OCI-LY7 (cell line): ENCODE data around the gene CCDC32. TPM values are rescaled to one million over a fixed set of nuclear protein-coding genes. Genes with fewer than 3 reads are reported as not detected.

Experiments used
- BruUV-seq: library from RNA; stranded (reverse); fragments of 400-500 nt; replicated peaks from 2 replicates; lab custom pipeline; 2021; lab: Mats Ljungman, UMichigan
- CTCF ChIA-PET: fragments of 300-600 bp; sonication (Branson Sonifier 250); formaldehyde crosslinking; loops from one replicate; lab custom pipeline; 2022; ENCODE audit warnings: antibody characterized with exemption; ENCODE audit not compliant: unreplicated experiment; lab: Charles Lee
- POLR2A ChIA-PET: fragments of 300-600 bp; sonication (Branson Sonifier 250); formaldehyde crosslinking; loops from one replicate; lab custom pipeline; 2022; ENCODE audit warnings: antibody characterized with exemption; lab: Charles Lee
- DNase-seq: peaks from one replicate; pipeline ENCODE4 v3.0.0-alpha.2; 2015; ENCODE audit warnings: low spot score
- H2AFZ ChIP-seq: fragments of 200-600 bp; sonication (generic), shearing (Covaris generic); 2 replicates; pipeline ENCODE4 v1.6.1; 2014; ENCODE audit warnings: mild to moderate bottlenecking, antibody characterized with exemption, low read length, moderate library complexity
- H3K27ac ChIP-seq: fragments of 200-600 bp; sonication (generic); 2 replicates; pipeline ENCODE4 v1.5.1; 2014; ENCODE audit warnings: mixed run types, low read depth, mild to moderate bottlenecking, moderate library complexity, low read length, inconsistent platforms; ENCODE audit not compliant: poor library complexity, severe bottlenecking
- H3K36me3 ChIP-seq: fragments of 200-600 bp; sonication (generic); 2 replicates; pipeline ENCODE4 v1.6.1; 2014; ENCODE audit warnings: mild to moderate bottlenecking, antibody characterized with exemption, low read length, moderate library complexity, mixed read lengths; ENCODE audit not compliant: insufficient read depth
- H3K4me1 ChIP-seq: fragments of 200-600 bp; sonication (generic); 2 replicates; pipeline ENCODE4 v1.5.1; 2014; ENCODE audit warnings: mild to moderate bottlenecking, low read length; ENCODE audit not compliant: insufficient read depth, poor library complexity, severe bottlenecking
- H3K4me2 ChIP-seq: fragments of 200-600 bp; sonication (generic); 2 replicates; pipeline ENCODE4 v1.6.1; 2014; ENCODE audit warnings: mild to moderate bottlenecking, low read length
- H3K4me3 ChIP-seq: fragments of 200-600 bp; sonication (generic); 2 replicates; pipeline ENCODE4 v1.5.1; 2014; ENCODE audit warnings: mild to moderate bottlenecking, low read depth, low read length; ENCODE audit not compliant: poor library complexity, severe bottlenecking
- H3K79me2 ChIP-seq: fragments of 200-600 bp; sonication (generic); 2 replicates; pipeline ENCODE4 v1.6.1; 2016; ENCODE audit warnings: low read depth, mild to moderate bottlenecking, low read length, moderate library complexity, mixed read lengths; ENCODE audit not compliant: insufficient read depth
- H3K9me2 ChIP-seq: fragments of 200-600 bp; sonication (generic); 2 replicates; pipeline ENCODE4 v1.6.1; 2016; ENCODE audit warnings: mild to moderate bottlenecking, low read length, mixed read lengths; ENCODE audit not compliant: insufficient read depth
- H3K9me3 ChIP-seq: fragments of 200-600 bp; sonication (generic); 2 replicates; pipeline ENCODE4 v1.6.1; 2014; ENCODE audit warnings: mild to moderate bottlenecking, mixed run types, low read length, mixed read lengths
- H4K20me1 ChIP-seq: fragments of 200-600 bp; sonication (generic); 2 replicates; pipeline ENCODE4 v1.6.1; 2014; ENCODE audit warnings: mild to moderate bottlenecking, antibody characterized with exemption, low read length, moderate library complexity, mixed read lengths; ENCODE audit not compliant: insufficient read depth
- EZH2phosphoT487 ChIP-seq: fragments of 200-600 bp; sonication (generic); IDR thresholded peaks from 2 replicates; pipeline ENCODE4 v1.6.1; 2018; ENCODE audit warnings: low read depth, borderline replicate concordance, mild to moderate bottlenecking, mixed run types, antibody characterized with exemption, low read length, moderate library complexity, mixed read lengths
- intact Hi-C: fragments of 100-400 bp; cut with micrococcal nuclease; formaldehyde crosslinking; loops from one replicate; pipeline ENCODE4 v1.10.0; 2022; ENCODE audit not compliant: unreplicated experiment
- total RNA-seq, 2 experiments: library from RNA; depleted of rRNA in 1 of 2; stranded (reverse); fragments of >200 nt in 1 of 2; shearing (Covaris generic) in 1 of 2; gene quantifications; 2 replicates each; pipeline ENCODE4 v1.2.3, GENCODE V29; 2014 to 2022
- TF ChIP-seq, protein P1 (sequence below): fragments of 200-600 bp; sonication (generic); conservative IDR thresholded peaks from 2 replicates; pipeline ENCODE4 v1.5.1; 2014; ENCODE audit warnings: mild to moderate bottlenecking, antibody characterized with exemption, low read length, moderate library complexity, mixed read lengths

CCDC32 gene
- total RNA-seq, 2 experiments from 2014 or later: 10.3 to 14.3 TPM

DNA sequence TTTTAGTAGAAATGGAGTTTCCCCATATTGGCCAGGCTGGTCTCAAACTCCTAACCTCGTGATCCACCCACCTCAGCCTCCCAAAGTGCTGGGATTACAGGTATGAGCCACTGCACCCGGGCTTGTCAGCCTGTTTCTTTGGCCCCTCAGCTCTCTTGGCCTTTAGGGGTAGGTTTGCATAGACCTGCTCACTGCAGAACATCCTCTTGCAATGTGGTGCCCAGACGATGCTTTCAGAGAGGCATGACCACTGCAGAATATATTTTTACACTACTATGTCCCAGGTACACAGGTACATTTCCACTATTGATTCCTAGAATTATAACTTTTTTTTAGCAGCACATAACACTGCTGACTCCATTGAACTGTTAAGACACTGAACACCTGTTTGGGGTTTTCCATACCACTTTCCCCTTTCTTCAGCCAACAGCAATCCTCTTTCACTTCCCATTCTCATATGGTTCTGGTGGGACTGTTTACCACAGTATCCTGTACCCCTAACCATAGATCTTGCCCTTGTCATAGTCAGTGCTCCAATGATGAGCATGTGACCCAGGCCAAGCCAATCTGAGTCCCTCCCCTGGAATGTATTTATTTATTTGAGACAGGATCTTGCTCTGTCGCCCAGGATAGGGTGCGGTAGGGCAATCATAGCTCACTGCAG is 21.1 kb downstream of the CCDC32 start:
- intact Hi-C loops: no loop called here
- Histone ChIP-seq H3K4me1 (peaks cover 22% of the 10 kb centered on the region), H3K27ac (peak overlapping the region; percentile 51)

DNA sequence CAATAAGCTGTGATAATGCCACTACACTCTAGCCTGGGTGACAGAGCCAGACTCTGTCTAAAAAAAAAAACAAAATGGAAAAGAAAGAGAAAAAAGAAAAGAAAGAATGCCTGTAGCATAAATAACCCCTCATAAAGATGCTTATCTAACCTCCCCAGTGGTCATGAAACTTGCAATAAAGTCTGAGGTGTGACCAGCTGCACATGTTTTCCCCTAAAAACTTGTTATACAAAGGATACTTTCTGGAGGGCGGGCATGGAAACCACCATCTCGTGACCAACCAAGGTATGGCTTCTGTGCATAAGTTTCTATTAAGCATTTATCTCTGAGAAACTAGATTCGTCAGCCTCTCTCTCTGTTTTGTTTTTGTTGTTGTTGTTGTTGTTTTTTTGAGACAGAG is 21.8 kb downstream of the CCDC32 start:
- no peaks in the 10 kb centered on the region for H4K20me1 ChIP-seq
- no peak overlapping the region for H3K4me3 ChIP-seq
- no peak overlapping the region for H2AFZ ChIP-seq
- DNase-seq: no peak
- no peaks in the 10 kb centered on the region for H3K9me2 ChIP-seq
- BruUV-seq: no TSS peak
- POLR2A ChIA-PET: interaction anchor here (0.7 kb wide), 1 partner anchor 86 kb away, joined by 3 read pairs; no protein-coding TSS in a partner anchor
- no peak overlapping the region; the same call in 1 of the 2 replicates for H3K4me2 ChIP-seq
- no peak for TF ChIP-seq EZH2phosphoT487
- TF ChIP-seq, protein P1, sequence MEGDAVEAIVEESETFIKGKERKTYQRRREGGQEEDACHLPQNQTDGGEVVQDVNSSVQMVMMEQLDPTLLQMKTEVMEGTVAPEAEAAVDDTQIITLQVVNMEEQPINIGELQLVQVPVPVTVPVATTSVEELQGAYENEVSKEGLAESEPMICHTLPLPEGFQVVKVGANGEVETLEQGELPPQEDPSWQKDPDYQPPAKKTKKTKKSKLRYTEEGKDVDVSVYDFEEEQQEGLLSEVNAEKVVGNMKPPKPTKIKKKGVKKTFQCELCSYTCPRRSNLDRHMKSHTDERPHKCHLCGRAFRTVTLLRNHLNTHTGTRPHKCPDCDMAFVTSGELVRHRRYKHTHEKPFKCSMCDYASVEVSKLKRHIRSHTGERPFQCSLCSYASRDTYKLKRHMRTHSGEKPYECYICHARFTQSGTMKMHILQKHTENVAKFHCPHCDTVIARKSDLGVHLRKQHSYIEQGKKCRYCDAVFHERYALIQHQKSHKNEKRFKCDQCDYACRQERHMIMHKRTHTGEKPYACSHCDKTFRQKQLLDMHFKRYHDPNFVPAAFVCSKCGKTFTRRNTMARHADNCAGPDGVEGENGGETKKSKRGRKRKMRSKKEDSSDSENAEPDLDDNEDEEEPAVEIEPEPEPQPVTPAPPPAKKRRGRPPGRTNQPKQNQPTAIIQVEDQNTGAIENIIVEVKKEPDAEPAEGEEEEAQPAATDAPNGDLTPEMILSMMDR: no peak
- H3K9me3 ChIP-seq: no peaks in the 10 kb centered on the region
- H3K36me3 ChIP-seq: no peaks in the 10 kb centered on the region; the same call in 1 of the 2 replicates
- no peaks in the 10 kb centered on the region for H3K79me2 ChIP-seq
- H3K27ac ChIP-seq: no peak overlapping the region
- CTCF ChIA-PET: no interaction called here
- H3K4me1 ChIP-seq: peaks cover 22% of the 10 kb centered on the region
- intact Hi-C loops: no loop called here

More for the DNA sequence above, 21.1 kb downstream of the CCDC32 start:
- Histone ChIP-seq H3K79me2 (no peaks in the 10 kb centered on the region), H3K4me2 (peak overlapping the region; percentile 49), H3K9me2 (no peaks in the 10 kb centered on the region), H3K36me3 (no peaks in the 10 kb centered on the region; the same call in 1 of the 2 replicates), H4K20me1 (no peaks in the 10 kb centered on the region), H3K9me3 (no peaks in the 10 kb centered on the region), H3K4me3 (peak overlapping the region; percentile 17), H2AFZ (no peak overlapping the region; the same call in 1 of the 2 replicates)
- BruUV-seq: no TSS peak
- POLR2A ChIA-PET: interaction anchor here (1.3 kb wide), 1 partner anchor 21 kb away, joined by 3 read pairs; the partner anchor contains the start of gene CCDC32
- peak; percentile 71 for DNase-seq
- CTCF ChIA-PET: no interaction called here
- TF ChIP-seq, protein P1: no peak
- no peak for TF ChIP-seq EZH2phosphoT487

DNA sequence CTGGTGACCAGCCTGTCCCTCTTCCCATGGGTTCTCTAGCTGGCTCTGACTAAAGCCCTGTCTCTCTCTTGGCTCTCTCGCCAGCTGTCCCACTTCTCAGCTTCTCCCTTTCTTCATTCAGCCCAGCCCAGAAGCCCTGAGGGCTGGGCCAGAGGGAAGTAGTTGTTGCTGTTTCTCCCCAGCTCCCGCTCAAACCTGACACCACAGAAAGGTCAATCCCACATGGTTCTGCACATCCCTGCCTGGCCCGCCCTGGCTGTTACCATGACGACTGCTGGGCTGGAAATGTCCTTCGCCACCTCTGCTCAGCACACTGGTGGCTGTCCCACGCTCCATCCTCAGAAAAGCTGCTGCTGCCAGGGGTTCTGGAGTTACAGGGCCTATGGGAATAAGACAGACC is 25.9 kb downstream of the CCDC32 start:
- H3K4me1 ChIP-seq: peaks cover 11% of the 10 kb centered on the region
- no peaks in the 10 kb centered on the region for H4K20me1 ChIP-seq
- H3K9me2 ChIP-seq: no peaks in the 10 kb centered on the region
- intact Hi-C loops: no loop called here
- H3K27ac ChIP-seq: no peak overlapping the region
- no peak overlapping the region for H3K4me3 ChIP-seq
- H3K4me2 ChIP-seq: no peak overlapping the region
- H3K79me2 ChIP-seq: no peaks in the 10 kb centered on the region
- no peaks in the 10 kb centered on the region for H3K9me3 ChIP-seq
- no peak overlapping the region for H2AFZ ChIP-seq
- no peak for TF ChIP-seq EZH2phosphoT487
- TF ChIP-seq, protein P1: no peak
- ChIA-PET POLR2A (interaction anchor here (0.7 kb wide), 1 partner anchor 99 kb away, joined by 4 read pairs; no protein-coding TSS in a partner anchor), CTCF (no interaction called here)
- no TSS peak for BruUV-seq
- no peak for DNase-seq
- H3K36me3 ChIP-seq: no peaks in the 10 kb centered on the region
